DND-41 (cell line): ENCODE data around the gene MICAL3.

ENCODE experiments used
- CTCF ChIP-seq: IDR thresholded peaks from 2 replicates; pipeline ENCODE4 v1.5.1; 2012; ENCODE audit warnings: borderline replicate concordance, low read length, moderate library complexity, mild to moderate bottlenecking; ENCODE audit not compliant: poor library complexity, severe bottlenecking; ENCODE audit errors: extremely low read depth
- EZH2 ChIP-seq: IDR thresholded peaks from 3 replicates; pipeline ENCODE4 v1.6.1; 2012; ENCODE audit warnings: borderline replicate concordance, low read depth, mild to moderate bottlenecking, moderate library complexity, low read length, inconsistent platforms; ENCODE audit not compliant: severe bottlenecking

DNA sequence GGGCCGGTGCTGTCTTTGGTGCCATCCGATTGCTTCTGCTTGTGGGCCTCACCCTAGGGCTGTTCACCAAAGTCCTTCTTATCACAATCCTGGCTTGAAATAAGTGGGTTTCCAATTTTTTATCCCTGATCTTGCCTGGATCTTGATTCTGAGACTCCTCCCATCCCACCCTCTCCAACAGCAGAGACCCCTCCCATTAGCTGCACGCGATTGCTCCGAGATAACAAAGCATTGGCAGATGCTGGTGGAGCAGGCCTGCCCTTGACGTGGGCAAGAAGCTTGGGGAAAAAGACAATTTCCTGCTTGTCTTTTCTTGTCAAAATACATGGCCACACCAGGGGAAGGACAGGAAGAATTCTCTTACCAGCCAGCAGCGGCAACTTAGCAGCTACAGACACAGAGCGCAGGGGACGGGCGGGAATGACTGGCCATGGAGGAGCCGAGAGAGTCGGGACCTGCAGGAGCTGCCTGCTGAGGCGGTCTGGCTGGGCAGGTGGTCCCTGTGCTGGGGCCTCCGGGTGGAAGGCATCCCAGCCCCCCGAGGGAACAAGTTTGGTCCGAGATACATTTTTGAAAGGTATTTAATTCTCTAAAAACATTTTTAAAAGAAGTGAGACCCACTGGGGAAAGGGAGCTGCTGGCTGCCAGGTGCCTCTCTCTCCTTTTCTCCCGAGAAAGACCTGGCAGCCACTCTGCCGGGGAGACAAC lies 240.4 kb downstream of the MICAL3 start:
- TF ChIP-seq CTCF (no peak), EZH2 (no peak)
